Bronchial epithelial cell (primary cell): ENCODE measurements around the gene KCNQ1OT1. TPM values are rescaled to one million over a fixed set of nuclear protein-coding genes. Genes with fewer than 3 reads are reported as not detected.

Experiments used
- DNase-seq: peaks from one replicate; pipeline ENCODE4 v3.0.0-alpha.2; 2010; ENCODE audit warnings: low read depth
- FAIRE-seq: peaks from 2 replicates; lab custom pipeline; 2011; peaks lifted over from hg19 to GRCh38; lab: Jason Lieb, UNC
- H3K27me3 ChIP-seq: 2 replicates; pipeline ENCODE4 v1.5.1; 2011; ENCODE audit warnings: low read length; ENCODE audit not compliant: control insufficient read depth, insufficient read depth
- H3K36me3 ChIP-seq: 2 replicates; pipeline ENCODE4 v1.5.1; 2011; ENCODE audit warnings: low read length; ENCODE audit not compliant: control insufficient read depth, insufficient read depth
- H3K4me3 ChIP-seq: 2 replicates; pipeline ENCODE4 v1.5.1; 2011; ENCODE audit warnings: mild to moderate bottlenecking, low read depth, low read length, control low read depth
- total RNA-seq: library from RNA; depleted of rRNA; stranded (reverse); fragments of >200 nt; gene quantifications from 2 replicates; pipeline ENCODE4 v1.2.1, GENCODE V29; 2014
- TF ChIP-seq, protein P1 (sequence below): IDR thresholded peaks from 2 replicates; pipeline ENCODE4 v1.5.1; 2011; ENCODE audit warnings: mild to moderate bottlenecking, moderate library complexity, low read length, control low read depth, inconsistent platforms; ENCODE audit not compliant: insufficient read depth, severe bottlenecking

Gene KCNQ1OT1
- total RNA-seq, 1 donor from 2014 or later, result 0.53 TPM

DNA sequence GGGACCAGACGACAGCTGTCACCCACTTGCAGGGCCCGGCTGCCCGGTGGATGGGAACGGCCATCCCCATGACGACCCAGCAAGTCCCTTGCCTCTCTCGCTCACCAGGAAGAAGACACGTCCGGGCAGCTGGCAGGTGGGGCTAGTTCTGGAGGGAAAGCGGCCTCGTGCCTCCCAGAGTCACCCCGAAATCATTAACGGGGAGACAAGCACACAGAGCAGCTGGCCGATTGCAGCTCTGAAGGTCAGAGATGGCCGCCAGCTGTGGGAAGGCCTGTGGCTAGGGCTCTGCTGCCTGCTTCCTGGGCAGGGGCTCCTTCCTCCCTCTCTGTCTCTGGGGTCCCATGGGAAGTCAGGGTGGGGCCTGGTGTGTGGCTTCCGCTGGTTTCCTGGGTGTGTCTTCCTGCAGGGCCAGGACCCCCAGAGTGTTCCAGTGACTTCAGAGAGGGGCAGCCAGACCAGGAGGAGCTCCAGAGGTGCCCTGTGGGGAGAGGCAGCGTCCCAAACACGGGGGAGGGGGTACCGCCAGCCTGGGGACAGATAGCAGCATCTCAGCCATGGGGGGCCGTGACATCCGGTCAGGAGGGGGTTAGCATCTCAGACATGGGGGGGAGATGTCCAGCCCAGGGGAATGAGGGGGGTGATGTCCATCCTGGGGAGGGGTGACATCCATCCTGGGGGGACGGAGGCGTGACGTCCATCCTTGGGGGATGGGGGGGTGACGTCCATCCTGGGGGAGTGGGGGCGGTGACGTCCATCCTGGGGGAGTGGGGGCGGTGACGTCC is 140.1 kb downstream of the KCNQ1OT1 start:
- no peak overlapping the region for H3K4me3 ChIP-seq
- TF ChIP-seq, protein P1, sequence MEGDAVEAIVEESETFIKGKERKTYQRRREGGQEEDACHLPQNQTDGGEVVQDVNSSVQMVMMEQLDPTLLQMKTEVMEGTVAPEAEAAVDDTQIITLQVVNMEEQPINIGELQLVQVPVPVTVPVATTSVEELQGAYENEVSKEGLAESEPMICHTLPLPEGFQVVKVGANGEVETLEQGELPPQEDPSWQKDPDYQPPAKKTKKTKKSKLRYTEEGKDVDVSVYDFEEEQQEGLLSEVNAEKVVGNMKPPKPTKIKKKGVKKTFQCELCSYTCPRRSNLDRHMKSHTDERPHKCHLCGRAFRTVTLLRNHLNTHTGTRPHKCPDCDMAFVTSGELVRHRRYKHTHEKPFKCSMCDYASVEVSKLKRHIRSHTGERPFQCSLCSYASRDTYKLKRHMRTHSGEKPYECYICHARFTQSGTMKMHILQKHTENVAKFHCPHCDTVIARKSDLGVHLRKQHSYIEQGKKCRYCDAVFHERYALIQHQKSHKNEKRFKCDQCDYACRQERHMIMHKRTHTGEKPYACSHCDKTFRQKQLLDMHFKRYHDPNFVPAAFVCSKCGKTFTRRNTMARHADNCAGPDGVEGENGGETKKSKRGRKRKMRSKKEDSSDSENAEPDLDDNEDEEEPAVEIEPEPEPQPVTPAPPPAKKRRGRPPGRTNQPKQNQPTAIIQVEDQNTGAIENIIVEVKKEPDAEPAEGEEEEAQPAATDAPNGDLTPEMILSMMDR, result no peak
- FAIRE-seq, result no peak
- H3K36me3 ChIP-seq, result no peaks in the 10 kb centered on the region
- DNase-seq, result no peak
- no peaks in the 10 kb centered on the region for H3K27me3 ChIP-seq

DNA sequence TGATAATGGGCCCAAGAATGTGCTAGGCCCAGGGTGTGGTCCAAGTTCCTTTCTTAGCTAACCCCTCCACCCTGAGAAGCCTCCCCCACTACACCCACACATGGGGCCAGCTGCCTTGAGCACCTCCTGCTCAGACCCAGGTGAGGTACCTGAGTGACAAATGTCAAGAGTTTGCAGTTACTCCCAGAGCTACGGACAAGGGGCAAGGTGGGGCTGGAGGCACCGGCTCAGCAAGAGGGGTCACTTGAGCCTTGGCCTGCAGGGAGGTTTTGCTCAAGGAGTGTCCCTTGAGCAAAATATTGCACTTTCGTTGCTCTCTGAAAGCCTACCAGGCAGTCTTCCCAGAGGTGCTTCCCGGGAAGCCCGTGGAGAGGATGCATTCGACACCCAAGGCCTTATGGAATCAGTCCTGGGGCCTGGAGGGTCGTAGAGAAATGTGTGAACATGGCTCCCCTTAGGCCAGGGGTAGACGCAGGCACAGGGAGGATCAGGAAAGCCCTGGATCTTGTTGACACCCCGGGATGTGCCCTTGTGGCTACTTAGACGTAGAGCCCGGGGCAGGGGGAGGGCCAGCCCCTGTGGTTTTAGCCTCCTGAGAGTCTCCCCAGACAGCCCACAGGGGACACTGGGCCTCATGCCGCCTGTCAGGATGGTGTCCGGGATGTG is 140.8 kb downstream of the KCNQ1OT1 start:
- TF ChIP-seq, protein P1, result no peak
- H3K27me3 ChIP-seq, result no peaks in the 10 kb centered on the region
- DNase-seq, result no peak
- H3K4me3 ChIP-seq, result no peak overlapping the region
- no peaks in the 10 kb centered on the region for H3K36me3 ChIP-seq
- no peak for FAIRE-seq

DNA sequence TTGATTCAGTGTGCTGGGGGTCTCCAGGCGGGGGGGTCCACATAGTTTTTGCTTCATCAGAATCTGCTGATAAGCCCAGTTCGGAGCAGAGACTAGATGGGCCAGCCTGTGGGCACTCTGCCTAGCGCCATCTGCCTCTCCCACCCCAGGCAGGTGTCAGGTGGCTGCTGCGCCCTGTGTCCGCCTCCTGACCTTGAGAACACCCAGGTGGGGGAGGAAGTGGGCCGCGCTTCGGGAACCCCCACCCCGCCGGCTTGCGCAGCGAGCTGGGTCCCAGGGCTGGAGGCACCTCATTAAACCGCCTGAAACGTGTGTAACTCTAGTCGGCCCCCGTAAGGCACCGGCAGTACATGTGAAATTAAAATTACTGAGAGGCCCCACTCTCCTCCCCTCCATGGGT is 141.4 kb downstream of the KCNQ1OT1 start:
- Histone ChIP-seq H3K36me3 (no peaks in the 10 kb centered on the region), H3K4me3 (no peak overlapping the region), H3K27me3 (no peaks in the 10 kb centered on the region)
- FAIRE-seq (no peak), DNase-seq (no peak)
- TF ChIP-seq, protein P1, result no peak

Other genes starting within 250 kb of the KCNQ1OT1 start
- 9.5 and 9.9 TPM in 2 replicates for gene CDKN1C, start 185.8 kb upstream of the KCNQ1OT1 start, total RNA-seq
- gene PHLDA2, start 229.4 kb upstream of the KCNQ1OT1 start, total RNA-seq, result 5.0 and 11.9 TPM in 2 replicates